H1 (cell line): ENCODE results near the gene TSC22D3. TPM values are rescaled to one million over a fixed set of nuclear protein-coding genes. Genes with fewer than 3 reads are reported as not detected.

Experiments used
- CTCF ChIA-PET: fragments of 300-600 bp; sonication (Branson Sonifier 250); formaldehyde crosslinking; loops from one replicate; lab custom pipeline; 2021; ENCODE audit not compliant: partially characterized antibody; lab: Charles Lee
- POLR2A ChIA-PET: fragments of 300-600 bp; sonication (Branson Sonifier 250); formaldehyde crosslinking; loops from one replicate; lab custom pipeline; 2021; ENCODE audit warnings: inconsistent platforms; ENCODE audit not compliant: partially characterized antibody; lab: Charles Lee
- DNase-seq, 2 experiments: peaks; one replicate each; pipeline versions ENCODE4 v3.0.0 to v3.0.0-alpha.2; 2010 to 2022; ENCODE audit warnings: low spot score in 2 of 2, low read depth in 1 of 2, mixed read lengths in 1 of 2
- FAIRE-seq: peaks from 2 replicates; lab custom pipeline; 2011; peaks lifted over from hg19 to GRCh38; lab: Jason Lieb, UNC
- H2AFZ ChIP-seq: 2 replicates; pipeline ENCODE4 v1.8.1; 2012; ENCODE audit warnings: low read length, inconsistent platforms
- H2AK5ac ChIP-seq: 2 replicates; pipeline ENCODE4 v1.6.1; 2013; ENCODE audit warnings: low read depth, low read length
- H2BK120ac ChIP-seq: replicated peaks from 2 replicates; pipeline ENCODE3; 2013; ENCODE audit warnings: low read depth, low read length, inconsistent platforms
- H2BK12ac ChIP-seq: 2 replicates; pipeline ENCODE4 v1.6.1; 2013; ENCODE audit warnings: low read depth, low read length
- H2BK15ac ChIP-seq: 2 replicates; pipeline ENCODE4 v1.6.1; 2013; ENCODE audit warnings: low read length
- H2BK20ac ChIP-seq: 2 replicates; pipeline ENCODE4 v1.6.1; 2013; ENCODE audit warnings: low read length
- H2BK5ac ChIP-seq: 2 replicates; pipeline ENCODE4 v1.6.1; 2013; ENCODE audit warnings: low read depth, low read length
- H3K14ac ChIP-seq: 2 replicates; pipeline ENCODE4 v1.6.1; 2013; ENCODE audit warnings: inconsistent platforms; ENCODE audit not compliant: insufficient read length
- H3K18ac ChIP-seq: 2 replicates; pipeline ENCODE4 v1.6.1; 2013; ENCODE audit warnings: low read length; ENCODE audit errors: extremely low read depth
- H3K23ac ChIP-seq: 2 replicates; pipeline ENCODE4 v1.6.1; 2013; ENCODE audit warnings: inconsistent platforms; ENCODE audit not compliant: insufficient read length
- H3K23me2 ChIP-seq: 2 replicates; pipeline ENCODE4 v1.6.1; 2013; ENCODE audit warnings: low read depth, low read length
- H3K27ac ChIP-seq: 2 replicates; pipeline ENCODE4 v1.6.1; 2011; ENCODE audit warnings: low read depth, low read length, inconsistent platforms
- H3K27me3 ChIP-seq, 4 experiments: replicated peaks in 1 of 4; 1 replicate in 1 of 4; 2 replicates in 3 of 4; pipeline versions ENCODE4 v1.6.1 to v1.8.1; 2011 to 2013; ENCODE audit warnings: low read length in 3 of 4, mild to moderate bottlenecking in 3 of 4, inconsistent platforms in 2 of 4, mixed read lengths in 2 of 4, moderate library complexity in 1 of 4; ENCODE audit not compliant: control insufficient read depth in 3 of 4, insufficient read depth in 3 of 4; ENCODE audit errors: extremely low read depth in 1 of 4
- H3K36me3 ChIP-seq, 4 experiments: 2 replicates each; pipeline versions ENCODE4 v1.6.1 to v1.8.1; 2011 to 2013; ENCODE audit warnings: mild to moderate bottlenecking in 4 of 4, low read length in 3 of 4, moderate library complexity in 2 of 4, control low read depth in 1 of 4, inconsistent platforms in 1 of 4; ENCODE audit not compliant: insufficient read depth in 4 of 4, control insufficient read depth in 2 of 4
- H3K4ac ChIP-seq: replicated peaks from 2 replicates; pipeline ENCODE3; 2013; ENCODE audit warnings: low read length, low read depth, mixed read lengths, inconsistent platforms; ENCODE audit not compliant: insufficient read length
- H3K4me1 ChIP-seq, 4 experiments: replicated peaks in 1 of 4; 1 replicate in 1 of 4; 2 replicates in 3 of 4; pipeline versions ENCODE4 v1.6.1 to v1.8.1; 2011 to 2013; ENCODE audit warnings: low read length in 3 of 4, inconsistent platforms in 2 of 4, mixed read lengths in 1 of 4; ENCODE audit not compliant: insufficient read depth in 4 of 4, control insufficient read depth in 3 of 4
- H3K4me2 ChIP-seq, 2 experiments: 2 replicates each; pipeline versions ENCODE4 v1.6.1 to v1.8.1; 2011 to 2013; ENCODE audit warnings: low read depth in 2 of 2, low read length in 2 of 2, control low read depth in 1 of 2, inconsistent platforms in 1 of 2, mild to moderate bottlenecking in 1 of 2; ENCODE audit not compliant: insufficient read depth in 1 of 2
- H3K4me3 ChIP-seq, 4 experiments: fragments of 200-600, 300-600 bp in 1 of 4; sonication (generic), shearing (Covaris generic), sonication (Bioruptor Twin) in 1 of 4; 2 replicates each; pipeline versions ENCODE4 v1.5.1 to v1.8.1; 2011 to 2016; ENCODE audit warnings: low read length in 4 of 4, low read depth in 3 of 4, control low read depth in 2 of 4, inconsistent platforms in 2 of 4, mild to moderate bottlenecking in 2 of 4, mixed read lengths in 1 of 4, moderate library complexity in 1 of 4; ENCODE audit not compliant: insufficient read depth in 2 of 4; ENCODE audit errors: extremely low read depth in 1 of 4
- H3K56ac ChIP-seq: replicated peaks from 2 replicates; pipeline ENCODE3; 2013; ENCODE audit warnings: low read depth, mild to moderate bottlenecking, mixed read lengths, low read length, inconsistent platforms; ENCODE audit not compliant: insufficient read length
- H3K79me1 ChIP-seq: 2 replicates; pipeline ENCODE4 v1.6.1; 2013; ENCODE audit warnings: low read depth, low read length, control low read depth
- H3K79me2 ChIP-seq, 2 experiments: 2 replicates each; pipeline versions ENCODE4 v1.6.1 to v1.8.1; 2012 to 2013; ENCODE audit warnings: low read length in 2 of 2, mild to moderate bottlenecking in 2 of 2, inconsistent platforms in 1 of 2; ENCODE audit not compliant: insufficient read depth in 2 of 2, control insufficient read depth in 1 of 2
- H3K9ac ChIP-seq, 4 experiments: replicated peaks in 1 of 4; 1 replicate in 1 of 4; 2 replicates in 3 of 4; pipeline versions ENCODE4 v1.6.1 to v1.8.1; 2011 to 2013; ENCODE audit warnings: low read depth in 3 of 4, low read length in 3 of 4, control low read depth in 2 of 4, mild to moderate bottlenecking in 2 of 4, moderate library complexity in 2 of 4, inconsistent platforms in 1 of 4; ENCODE audit errors: extremely low read depth in 1 of 4
- H3K9me3 ChIP-seq, 2 experiments: 2 replicates each; pipeline versions ENCODE4 v1.6.1 to v1.8.1; 2012 to 2013; ENCODE audit warnings: mild to moderate bottlenecking in 2 of 2, moderate library complexity in 2 of 2, control low read depth in 1 of 2, inconsistent platforms in 1 of 2, low read depth in 1 of 2, low read length in 1 of 2, mixed read lengths in 1 of 2; ENCODE audit not compliant: insufficient read depth in 2 of 2
- H4K20me1 ChIP-seq, 2 experiments: replicated peaks in 1 of 2; 2 replicates each; pipeline versions ENCODE3 to v1.8.1; 2011 to 2013; ENCODE audit warnings: inconsistent platforms in 2 of 2, low read length in 2 of 2, mild to moderate bottlenecking in 1 of 2; ENCODE audit not compliant: insufficient read depth in 2 of 2, control insufficient read depth in 1 of 2
- H4K5ac ChIP-seq: 2 replicates; pipeline ENCODE4 v1.6.1; 2013; ENCODE audit warnings: low read length, low read depth, mixed read lengths, inconsistent platforms; ENCODE audit not compliant: insufficient read length
- H4K8ac ChIP-seq: 2 replicates; pipeline ENCODE4 v1.8.0; 2013; ENCODE audit warnings: mild to moderate bottlenecking, moderate library complexity, low read length, inconsistent platforms; ENCODE audit not compliant: insufficient read depth; ENCODE audit errors: extremely low read depth
- H4K91ac ChIP-seq: replicated peaks from 2 replicates; pipeline ENCODE3; 2013; ENCODE audit warnings: low read length, mixed read lengths, inconsistent platforms; ENCODE audit not compliant: insufficient read length
- E2F6 ChIP-seq: IDR thresholded peaks from 2 replicates; pipeline ENCODE4 v1.6.1; 2012; ENCODE audit warnings: inconsistent platforms
- MAX ChIP-seq: IDR thresholded peaks from 2 replicates; pipeline ENCODE4 v1.6.1; 2012; ENCODE audit warnings: inconsistent platforms
- SIN3A ChIP-seq, 2 experiments: IDR thresholded peaks in 1 of 2; conservative IDR thresholded peaks in 1 of 2; 2 replicates each; pipeline ENCODE4 v1.6.1; 2011 to 2012; ENCODE audit warnings: low read length in 2 of 2, improper control_type of control experiment in 1 of 2, low read depth in 1 of 2, mild to moderate bottlenecking in 1 of 2
- WGBS, 2 experiments: shearing (Covaris generic) in 1 of 2; methylation state at CpG; one replicate each; pipeline versions ENCODE4 v1.1.6 to v1.1.7; 2013 to 2015; ENCODE audit warnings: low lambda C conversion rate in 2 of 2, mixed read lengths in 2 of 2, inconsistent platforms in 1 of 2, low coverage in 1 of 2, missing lambda C conversion rate in 1 of 2; ENCODE audit not compliant: insufficient replicate concordance in 2 of 2, insufficient coverage in 1 of 2, insufficient read length in 1 of 2; ENCODE audit errors: extremely low coverage in 1 of 2, missing lambda C conversion rate in 1 of 2; 5-methylcytosine and 5-hydroxymethylcytosine counted together
- polyA plus RNA-seq, 7 experiments: library from polyadenylated mRNA; depleted of rRNA in 3 of 7; stranded (reverse) in 5 of 7; unstranded in 2 of 7; fragments of >200 nt in 5 of 7; fragments of 200-250 nt in 2 of 7; gene quantifications; 1 replicate in 5 of 7; 2 replicates in 1 of 7; 4 replicates in 1 of 7; pipeline versions ENCODE4 v1.2.1 to v1.2.3, GENCODE V29; 2011 to 2013; ENCODE audit warnings: missing spikeins in 2 of 7, mixed read lengths in 2 of 7
- total RNA-seq: library from RNA; stranded (reverse); fragmentation: NEBNext Ultra II Directional; extraction: Animal tissue kit (Norgen Biotek cat#: 25700); gene quantifications from 2 replicates; pipeline ENCODE4 v1.2.1, GENCODE V29; 2021

Gene TSC22D3
- total and polyA plus RNA-seq, 2 of the 8 experiments (the other 6 are each of a cell fraction or from before 2014, with no cell fraction given): 7.6 to 12.9 TPM

- Histone ChIP-seq H3K36me3 (no peaks in the 10 kb centered on the region), H4K91ac (no peak overlapping the region), H2AK5ac (no peak overlapping the region), H2AFZ (no peak overlapping the region), H3K23ac (no peak overlapping the region), H4K8ac (no peak overlapping the region), H4K5ac (no peak overlapping the region), H3K9ac (no peak overlapping the region), H3K4me1 (no peaks in the 10 kb centered on the region), H3K4me2 (no peak overlapping the region), H2BK15ac (no peak overlapping the region), H2BK120ac (no peak overlapping the region), H2BK5ac (no peak overlapping the region), H2BK12ac (no peak overlapping the region), H2BK20ac (no peak overlapping the region), H3K14ac (no peak overlapping the region), H3K9me3 (no peaks in the 10 kb centered on the region), H3K4me3 (no peak overlapping the region), H3K18ac (peak overlapping the region; percentile 32; the same call in 1 of the 2 replicates), H3K56ac (no peak overlapping the region), H3K27me3 (no peaks in the 10 kb centered on the region), H3K27ac (no peak overlapping the region), H3K79me1 (no peaks in the 10 kb centered on the region), H3K4ac (no peak overlapping the region), H3K79me2 (no peaks in the 10 kb centered on the region), H3K23me2 (no peaks in the 10 kb centered on the region), H4K20me1 (no peaks in the 10 kb centered on the region)
- DNase-seq: no peak
- CTCF ChIA-PET: interaction anchor here (0.6 to 1.3 kb wide), 5 partner anchors 9 to 65 kb away, joined by 3 to 7 read pairs (median 3); no protein-coding TSS in a partner anchor
- FAIRE-seq: no peak
- no peak for TF ChIP-seq SIN3A (conservative IDR thresholded peaks at IDR 0.05 in 1 of 2, IDR thresholded peaks at IDR 0.05 in 1 of 2; ENCODE audit: low read depth in 1 of 2, low read length in 2 of 2)
- TF ChIP-seq MAX: peak; percentile 63
- peak; percentile 46; the same call in 1 of the 2 replicates for TF ChIP-seq E2F6
- POLR2A ChIA-PET: no interaction called here
- 73% methylated on average over 5 of the region's 5 CpGs; no CpG with 5 or more reads in 1 of the 2 experiments for WGBS, 2 experiments
These were observed 90.6 kb downstream of the TSC22D3 start for GRCh38 chrX:107684956-107685385.
